Stimulated activated CD4-positive, alpha-beta T cell treated with anti-CD3 and anti-CD28 coated beads, Interleukin-4, amount 100 ng/mL, for 48 hours (primary cell): ENCODE results near the gene PAQR5.
"Not testable (repeated sequence)": the region's sequence is repeated elsewhere in the genome, so short reads cannot be mapped to it uniquely, and the experiment has no call there.

Experiments used
- DNase-seq, 2 donors: peaks; one replicate each; pipeline ENCODE4 v3.0.0-alpha.2; 2020; ENCODE audit warnings: low read depth in 2 of 2

Gene PAQR5

GRCh38 chr15:69424001-69424400, 125.3 kb downstream of the PAQR5 start:
- no peak for DNase-seq

- DNase-seq = no peak
Observed at GRCh38 chr15:69424748-69425413, 126.2 kb downstream of the PAQR5 start.

- DNase-seq = no peak
Observed at GRCh38 chr15:69433831-69434230, 135.1 kb downstream of the PAQR5 start.

GRCh38 chr15:69434238-69434637, 135.5 kb downstream of the PAQR5 start:
- DNase-seq = no peak

- no peak for DNase-seq
Observed at GRCh38 chr15:69434679-69435078, 136.0 kb downstream of the PAQR5 start.

GRCh38 chr15:69435985-69436384, 137.3 kb downstream of the PAQR5 start:
- DNase-seq = no peak

- DNase-seq = no peak
Observed at GRCh38 chr15:69436951-69437350, 138.2 kb downstream of the PAQR5 start.

- DNase-seq = no peak
Observed at GRCh38 chr15:69439623-69440022, 140.9 kb downstream of the PAQR5 start.

GRCh38 chr15:69443032-69443611, 144.4 kb downstream of the PAQR5 start:
- DNase-seq = no peak

- no peak for DNase-seq
Observed at GRCh38 chr15:69444686-69445085, 146.0 kb downstream of the PAQR5 start.

GRCh38 chr15:69446953-69447352, 148.2 kb downstream of the PAQR5 start:
- DNase-seq = no peak

GRCh38 chr15:69450221-69450620, 151.5 kb downstream of the PAQR5 start:
- DNase-seq = not testable (repeated sequence)

- no peak for DNase-seq
Observed at GRCh38 chr15:69450968-69451695, 152.4 kb downstream of the PAQR5 start.

GRCh38 chr15:69451951-69452691, 153.4 kb downstream of the PAQR5 start:
- no peak for DNase-seq

GRCh38 chr15:69452692-69453521, 154.2 kb downstream of the PAQR5 start, which contains the start of gene RPLP1:
RPLP1 (plus strand) TSS chr15:69452818; CDS start chr15:69452949, 131 bp downstream.
- DNase-seq = peak; percentile 91

GRCh38 chr15:69454953-69455352, 156.2 kb downstream of the PAQR5 start:
- DNase-seq = no peak

- no peak for DNase-seq
Observed at GRCh38 chr15:69456208-69457166, 157.8 kb downstream of the PAQR5 start.
